ENCODE data around the gene MRPL10. TPM values are rescaled to one million over a fixed set of nuclear protein-coding genes. Genes with fewer than 3 reads are reported as not detected.
"Not testable (repeated sequence)": the region's sequence is repeated elsewhere in the genome, so short reads cannot be mapped to it uniquely, and the experiment has no call there.

MRPL10 gene
- total RNA-seq, 1 experiment from 2014 or later, result 35.8 TPM

DNA sequence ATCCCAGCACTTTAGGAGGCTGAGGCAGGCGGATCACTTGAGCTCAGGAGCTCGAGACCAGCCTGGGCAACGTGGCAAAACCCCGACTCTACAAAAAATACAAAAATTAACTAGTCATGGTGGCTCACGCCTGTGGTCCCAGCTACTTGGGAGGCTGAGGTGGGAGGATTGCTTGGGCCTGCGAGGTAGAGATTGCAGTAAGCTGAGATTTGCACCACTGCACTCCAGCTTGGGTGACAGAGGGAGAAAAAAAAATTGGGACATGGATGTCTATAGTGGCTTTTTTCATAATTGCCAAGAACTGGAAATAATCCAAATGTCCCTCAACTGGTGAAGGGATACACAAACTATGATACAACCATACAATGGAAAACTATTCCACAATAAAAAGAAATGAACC lies 38.4 kb downstream of the MRPL10 start:
- no peak for DNase-seq (ENCODE audit: low read depth)

GRCh38 chr17:47792457-47792856 lies 38.9 kb downstream of the MRPL10 start:
- DNase-seq (ENCODE audit: low read depth), result no peak

DNA sequence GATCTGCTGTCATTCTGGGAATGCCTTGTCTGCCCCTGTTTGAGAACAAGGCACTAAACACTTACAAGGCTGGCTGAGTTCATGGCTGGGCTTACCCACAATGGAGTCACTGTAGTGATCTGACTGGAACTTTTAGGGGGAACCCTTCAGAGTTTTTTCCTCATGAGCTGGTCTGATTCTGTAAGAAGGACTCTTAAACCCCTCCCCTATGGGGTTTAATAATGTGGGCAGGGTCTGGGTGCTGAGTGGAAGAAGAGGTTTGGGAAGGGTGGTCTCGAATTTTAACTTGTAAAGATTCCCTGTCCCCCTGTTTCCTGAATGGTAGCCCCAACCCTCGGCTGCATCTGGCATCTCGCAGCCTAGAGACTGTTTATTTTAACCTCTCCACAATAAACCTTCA lies 40.3 kb downstream of the MRPL10 start:
- no peak for DNase-seq (ENCODE audit: low read depth)

GRCh38 chr17:47789611-47790561 lies 41.5 kb downstream of the MRPL10 start:
- peak; percentile 35 for DNase-seq (ENCODE audit: low read depth)

DNA sequence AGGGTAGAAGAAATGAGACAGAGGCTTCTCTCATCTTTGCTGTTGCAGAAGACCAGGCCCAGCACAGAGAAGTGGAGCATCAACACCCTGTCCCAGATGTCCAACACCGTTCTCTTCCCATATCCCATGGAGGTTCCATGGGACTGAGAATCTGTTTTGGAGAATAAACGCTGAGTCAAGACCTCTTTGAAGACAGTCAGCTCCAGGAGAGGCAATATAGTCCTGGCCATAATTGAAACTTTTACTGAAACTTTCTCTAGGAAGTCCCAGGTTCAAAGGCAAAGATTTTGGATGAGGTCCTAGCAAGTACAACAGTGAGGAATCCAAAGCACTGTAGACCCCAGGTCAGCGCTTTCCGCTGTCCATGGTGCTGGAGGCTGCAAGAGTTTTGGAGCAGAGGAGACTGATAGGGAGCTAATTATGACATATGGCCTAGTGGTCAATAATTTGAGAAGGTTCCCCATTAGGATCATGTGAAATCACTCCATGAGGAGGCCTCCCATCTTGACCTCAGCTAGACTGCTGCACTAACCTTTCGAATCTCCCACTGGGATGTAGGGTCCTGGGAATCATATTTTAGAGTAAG lies 45.7 kb downstream of the MRPL10 start:
- peak; percentile 38 for DNase-seq (ENCODE audit: low read depth)

DNA sequence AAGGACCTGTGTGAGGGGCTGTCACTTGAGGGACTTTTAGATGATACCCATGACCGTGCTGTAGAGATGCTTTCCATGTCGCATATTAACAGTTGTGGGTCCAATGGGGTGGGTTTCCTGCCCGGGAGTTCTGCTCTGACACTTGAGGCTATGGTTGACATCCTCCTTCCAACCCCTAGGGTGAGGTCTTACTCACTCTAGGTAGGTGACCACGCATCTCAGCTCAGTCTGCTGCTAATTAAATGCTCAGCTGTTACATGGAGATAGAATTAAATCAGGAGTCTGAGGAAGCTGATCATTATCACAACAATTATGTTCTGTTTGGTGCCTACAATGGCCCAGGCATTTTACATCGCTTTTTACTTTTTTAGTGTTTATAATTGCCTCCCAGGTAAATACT lies 49.9 kb downstream of the MRPL10 start:
- no peak for DNase-seq (ENCODE audit: low read depth)

- no peak for DNase-seq (ENCODE audit: low read depth)
Observed at GRCh38 chr17:47778184-47778635, 53.1 kb downstream of the MRPL10 start.

DNA sequence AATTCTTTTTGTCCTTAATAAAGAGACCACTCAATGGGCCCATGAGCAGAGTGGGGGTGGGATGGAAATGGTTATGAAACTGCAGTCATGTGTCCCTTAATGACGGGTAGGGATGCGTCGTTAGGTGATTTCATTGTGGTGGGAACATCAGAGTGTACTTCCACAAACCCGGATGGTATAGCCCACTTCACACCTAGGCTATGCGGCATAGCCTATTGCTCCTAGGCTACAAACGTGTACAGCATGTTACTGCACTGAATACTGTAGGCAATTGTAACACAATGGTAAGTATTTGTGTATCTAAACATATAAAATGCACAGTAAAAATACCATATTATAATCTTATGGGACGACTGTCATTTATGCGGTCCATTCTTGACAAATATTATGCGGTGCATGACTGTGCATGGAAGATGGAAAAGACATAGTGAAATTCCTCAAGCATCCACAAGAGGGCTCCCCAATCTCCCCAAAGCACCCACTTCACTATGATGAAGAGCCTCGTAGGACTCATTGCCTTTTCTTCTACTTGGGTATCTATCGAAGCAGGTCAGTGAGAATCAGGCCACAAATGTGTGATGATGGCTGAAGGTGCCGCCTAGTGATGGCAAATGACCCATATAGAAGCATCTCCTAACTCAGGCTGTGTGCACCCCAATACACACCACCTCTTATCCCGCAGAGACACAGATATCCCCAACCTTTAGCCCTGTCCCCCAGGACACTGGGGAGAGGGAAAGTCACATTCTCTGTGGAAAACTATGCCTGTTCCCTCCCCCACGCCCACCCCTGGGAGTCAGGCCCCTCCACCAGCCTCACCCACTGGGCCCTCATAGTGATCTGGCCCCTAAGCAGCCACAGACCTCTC lies 54.8 kb downstream of the MRPL10 start:
- DNase-seq (ENCODE audit: low read depth), result peak; percentile 44

- no peak for DNase-seq (ENCODE audit: low read depth)
Observed at GRCh38 chr17:47774987-47775580, 56.3 kb downstream of the MRPL10 start.

GRCh38 chr17:47774331-47774730 lies 57.0 kb downstream of the MRPL10 start:
- no peak for DNase-seq (ENCODE audit: low read depth)

GRCh38 chr17:47773649-47774048 lies 57.7 kb downstream of the MRPL10 start:
- DNase-seq (ENCODE audit: low read depth), result not testable (repeated sequence)

Other genes with a start within 250 kb of the MRPL10 start
- 237 and 268 TPM in 2 replicates for gene KPNB1, start 181.6 kb downstream of the MRPL10 start, total RNA-seq (2014; rRNA removed; shearing (Covaris generic))
- gene TBKBP1, start 137.4 kb downstream of the MRPL10 start, total RNA-seq (2014; rRNA removed; shearing (Covaris generic)), result 0.48 and 1.3 TPM in 2 replicates
- not detected in 2 replicates for gene TBX21, start 98.3 kb downstream of the MRPL10 start, total RNA-seq (2014; rRNA removed; shearing (Covaris generic))
- gene OSBPL7, start 9.7 kb downstream of the MRPL10 start, total RNA-seq (2014; rRNA removed; shearing (Covaris generic)), result 2.6 and 3.4 TPM in 2 replicates
- gene LRRC46, start 129 bp upstream of the MRPL10 start, total RNA-seq (2014; rRNA removed; shearing (Covaris generic)), result 0.10 TPM in 1 of 2 replicates, not detected in the other
- 17.8 and 18.4 TPM in 2 replicates for gene SCRN2, start 9.7 kb upstream of the MRPL10 start, total RNA-seq (2014; rRNA removed; shearing (Covaris generic))
- not detected in 2 replicates for gene SP6, start 19.6 kb upstream of the MRPL10 start, total RNA-seq (2014; rRNA removed; shearing (Covaris generic))
- gene SP2, start 64.7 kb upstream of the MRPL10 start, total RNA-seq (2014; rRNA removed; shearing (Covaris generic)), result 0.98 and 1.6 TPM in 2 replicates
- gene PNPO, start 110.0 kb upstream of the MRPL10 start, total RNA-seq (2014; rRNA removed; shearing (Covaris generic)), result 20.7 and 26.9 TPM in 2 replicates
- not detected in 2 replicates for gene PRR15L, start 126.3 kb upstream of the MRPL10 start, total RNA-seq (2014; rRNA removed; shearing (Covaris generic))
- 41.6 and 44.0 TPM in 2 replicates for gene CDK5RAP3, start 139.6 kb upstream of the MRPL10 start, total RNA-seq (2014; rRNA removed; shearing (Covaris generic))
- 40.3 and 41.7 TPM in 2 replicates for gene COPZ2, start 206.3 kb upstream of the MRPL10 start, total RNA-seq (2014; rRNA removed; shearing (Covaris generic))
- 28.4 and 35.2 TPM in 2 replicates for gene NFE2L1, start 216.8 kb upstream of the MRPL10 start, total RNA-seq (2014; rRNA removed; shearing (Covaris generic))